Tracheal epithelial cell (primary cell): ENCODE measurements around the gene IFNL2. TPM values are rescaled to one million over a fixed set of nuclear protein-coding genes. Genes with fewer than 3 reads are reported as not detected.

Experiments used
- total RNA-seq: library from RNA; depleted of rRNA; stranded (reverse); fragments of >200 nt; gene quantifications from 2 replicates; pipeline ENCODE4 v1.2.1, GENCODE V29; 2014

IFNL2 gene
- total RNA-seq: not detected in 2 replicates

DNA sequence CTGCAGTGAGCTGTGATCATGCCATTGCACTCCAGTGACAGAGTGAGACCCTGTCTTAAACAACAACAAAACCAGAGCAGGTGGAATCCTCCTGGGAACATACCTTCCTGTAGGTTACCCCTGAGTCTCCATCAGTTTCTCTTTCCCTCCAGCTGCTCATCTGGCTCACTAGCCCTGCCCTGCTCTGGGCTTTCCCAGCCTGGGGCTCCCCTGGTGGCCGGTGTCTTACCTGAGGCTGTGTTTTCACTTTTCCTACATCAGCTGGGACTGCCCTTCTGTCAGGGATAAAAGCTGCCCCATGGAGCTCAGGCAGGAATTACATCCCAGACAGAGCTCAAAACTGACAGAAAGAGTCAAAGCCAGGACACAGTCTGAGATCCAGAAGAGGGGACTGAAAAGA lies at the start of gene IFNL2:
IFNL2 (plus strand) TSS at position 312 of the 400 bp plus-strand sequence. CDS start 173 bp downstream, outside the sequence.

DNA sequence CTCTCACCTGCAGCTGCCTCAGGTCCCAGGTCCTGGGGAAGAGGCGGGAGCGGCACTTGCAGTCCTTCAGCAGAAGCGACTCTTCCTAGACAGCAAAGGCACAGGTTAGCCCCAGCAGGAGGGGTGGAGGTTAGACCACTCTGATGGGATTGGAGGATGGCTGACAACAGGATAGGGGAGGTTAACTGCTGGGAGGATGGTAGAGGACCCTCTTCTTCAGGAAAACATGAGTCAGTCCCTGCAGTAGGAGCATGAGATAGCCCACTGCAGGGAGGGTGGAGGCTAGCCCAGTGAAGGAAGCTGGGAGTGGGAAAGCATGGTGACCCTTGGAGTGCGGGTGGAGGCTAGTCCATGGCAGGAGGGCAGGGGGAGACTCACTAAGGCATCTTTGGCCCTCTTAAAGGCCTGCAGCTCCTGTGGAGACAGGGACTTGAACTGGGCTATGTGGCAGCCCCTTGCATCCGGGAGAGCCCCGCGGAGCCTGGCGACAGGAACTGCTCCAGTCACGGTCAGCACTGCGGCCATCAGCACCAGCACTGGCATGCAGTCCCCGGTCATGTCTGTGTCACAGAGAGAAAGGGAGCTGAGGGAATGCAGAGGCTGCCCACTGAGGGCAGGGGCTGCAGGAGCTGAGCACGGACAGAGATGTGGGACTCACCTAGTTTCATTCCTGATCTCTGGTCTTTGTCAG lies 23.6 kb upstream of the IFNL2 start, which contains the start of gene IFNL3:
IFNL3 (minus strand) TSS at position 597 of the 691 bp plus-strand sequence; CDS start at position 558, 39 bp downstream.

DNA sequence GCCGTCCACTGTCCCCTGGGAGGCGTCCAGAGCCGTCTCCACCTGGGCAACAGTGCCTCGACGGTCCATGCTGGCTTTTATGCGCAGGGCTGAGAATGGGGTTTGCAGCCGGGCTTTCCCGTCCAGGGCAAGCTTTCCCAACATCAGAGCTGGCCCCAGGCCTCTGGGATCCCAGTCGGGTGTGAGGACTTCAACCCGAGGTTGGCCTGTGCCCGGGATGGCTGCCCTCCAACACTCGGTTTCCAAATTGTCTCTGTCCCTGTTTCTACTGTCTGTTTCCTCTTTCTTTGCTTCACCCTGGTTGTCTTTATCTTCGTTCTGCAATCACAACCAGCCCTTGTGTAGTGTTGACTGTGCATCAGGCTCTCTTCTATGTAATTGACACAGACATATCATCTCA lies 19.4 kb upstream of the IFNL2 start, which contains the start of gene IFNL4:
IFNL4 (minus strand) TSS at position 51 of the 400 bp plus-strand sequence.

DNA sequence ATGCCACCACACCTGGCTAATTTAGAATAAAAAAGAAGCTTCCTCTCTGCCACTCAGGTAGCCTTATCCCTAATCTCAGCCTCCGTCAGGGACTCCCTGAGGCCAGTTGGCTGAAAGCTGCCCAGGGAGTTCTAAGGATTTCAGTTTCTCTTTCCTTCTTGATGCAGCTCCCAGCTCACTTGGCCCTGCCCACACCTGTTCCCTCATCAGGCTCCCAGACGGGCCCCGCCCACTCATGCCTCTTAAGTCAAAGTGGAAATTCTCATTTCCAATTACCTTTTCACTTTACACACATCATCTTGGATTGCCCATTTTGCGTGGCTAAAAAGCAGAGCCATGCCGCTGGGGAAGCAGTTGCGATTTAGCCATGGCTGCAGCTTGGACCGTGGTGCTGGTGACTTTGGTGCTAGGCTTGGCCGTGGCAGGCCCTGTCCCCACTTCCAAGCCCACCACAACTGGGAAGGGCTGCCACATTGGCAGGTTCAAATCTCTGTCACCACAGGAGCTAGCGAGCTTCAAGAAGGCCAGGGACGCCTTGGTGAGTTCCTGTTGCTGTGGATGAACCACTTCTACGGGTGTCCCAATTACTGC lies 28.0 kb downstream of the IFNL2 start, which contains the start of gene IFNL1:
IFNL1 (plus strand) TSS at position 353 of the 591 bp plus-strand sequence; CDS start at position 368, 15 bp downstream.

Other genes with a start within 250 kb of the IFNL2 start
- gene FBXO27, start 235.8 kb upstream of the IFNL2 start, total RNA-seq: 4.9 and 9.6 TPM in 2 replicates
- 0.43 and 1.4 TPM in 2 replicates for gene ACP7, start 184.0 kb upstream of the IFNL2 start, total RNA-seq
- gene PAK4, start 142.6 kb upstream of the IFNL2 start, total RNA-seq: 5.5 and 9.2 TPM in 2 replicates
- gene NCCRP1, start 71.4 kb upstream of the IFNL2 start, total RNA-seq: 4.8 and 9.4 TPM in 2 replicates
- gene SYCN, start 64.1 kb upstream of the IFNL2 start, total RNA-seq: not detected in 2 replicates
- not detected in 2 replicates for gene IFNL3, start 23.4 kb upstream of the IFNL2 start, total RNA-seq
- not detected in 2 replicates for gene IFNL4, start 19.5 kb upstream of the IFNL2 start, total RNA-seq
- not detected in 2 replicates for gene IFNL1, start 28.0 kb downstream of the IFNL2 start, total RNA-seq
- gene LRFN1, start 52.5 kb downstream of the IFNL2 start, total RNA-seq: 0.24 and 0.43 TPM in 2 replicates
- gene GMFG, start 67.6 kb downstream of the IFNL2 start, total RNA-seq: not detected in 2 replicates
- 31.5 and 37.6 TPM in 2 replicates for gene SAMD4B, start 74.0 kb downstream of the IFNL2 start, total RNA-seq
- 11.1 and 23.6 TPM in 2 replicates for gene PAF1, start 122.7 kb downstream of the IFNL2 start, total RNA-seq
- 9.8 and 10.4 TPM in 2 replicates for gene MED29, start 123.0 kb downstream of the IFNL2 start, total RNA-seq
- 5.8 TPM in 2 replicates for gene ZFP36, start 138.5 kb downstream of the IFNL2 start, total RNA-seq
- 3.6 and 8.2 TPM in 2 replicates for gene PLEKHG2, start 144.3 kb downstream of the IFNL2 start, total RNA-seq
- 72.5 and 139 TPM in 2 replicates for gene RPS16, start 167.6 kb downstream of the IFNL2 start, total RNA-seq
- 28.1 and 48.0 TPM in 2 replicates for gene SUPT5H, start 177.2 kb downstream of the IFNL2 start, total RNA-seq
- gene TIMM50, start 212.4 kb downstream of the IFNL2 start, total RNA-seq: 100 and 120 TPM in 2 replicates
- 0.64 and 0.72 TPM in 2 replicates for gene DLL3, start 230.6 kb downstream of the IFNL2 start, total RNA-seq
- gene SELENOV, start 246.7 kb downstream of the IFNL2 start, total RNA-seq: not detected in 2 replicates